SKM-1 treated with dmso at 0.1 percent for 144 hours (cell line): ENCODE results near the gene SH3PXD2B.
"Not testable (repeated sequence)": the region's sequence is repeated elsewhere in the genome, so short reads cannot be mapped to it uniquely, and the experiment has no call there.

Experiments used
- DNase-seq: peaks from one replicate; lab custom pipeline; 2025; ENCODE audit not compliant: unreplicated experiment; lab: John Stamatoyannopoulos, UW

The SH3PXD2B gene

DNA sequence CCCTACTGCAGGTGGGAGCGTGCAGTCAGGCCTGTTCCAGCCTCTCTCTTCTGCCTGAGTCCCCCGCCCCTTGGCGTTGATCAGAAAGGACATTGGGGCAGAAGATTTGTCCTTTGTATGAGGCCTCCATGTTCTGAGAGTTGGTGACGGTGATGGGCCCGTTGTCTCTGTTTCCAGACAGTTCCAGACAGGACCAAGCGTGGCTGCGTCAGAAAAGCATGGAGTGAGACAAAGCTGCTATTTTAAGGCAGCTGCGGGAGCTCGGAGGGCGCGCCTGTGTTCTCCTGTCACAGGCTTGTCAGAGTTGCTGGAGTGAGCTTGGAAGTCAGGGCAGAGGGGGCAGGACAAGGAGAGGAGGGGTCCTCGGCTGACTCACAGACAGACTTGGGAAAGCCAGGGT is 32.1 kb upstream of the SH3PXD2B start:
- DNase-seq = no peak

DNA sequence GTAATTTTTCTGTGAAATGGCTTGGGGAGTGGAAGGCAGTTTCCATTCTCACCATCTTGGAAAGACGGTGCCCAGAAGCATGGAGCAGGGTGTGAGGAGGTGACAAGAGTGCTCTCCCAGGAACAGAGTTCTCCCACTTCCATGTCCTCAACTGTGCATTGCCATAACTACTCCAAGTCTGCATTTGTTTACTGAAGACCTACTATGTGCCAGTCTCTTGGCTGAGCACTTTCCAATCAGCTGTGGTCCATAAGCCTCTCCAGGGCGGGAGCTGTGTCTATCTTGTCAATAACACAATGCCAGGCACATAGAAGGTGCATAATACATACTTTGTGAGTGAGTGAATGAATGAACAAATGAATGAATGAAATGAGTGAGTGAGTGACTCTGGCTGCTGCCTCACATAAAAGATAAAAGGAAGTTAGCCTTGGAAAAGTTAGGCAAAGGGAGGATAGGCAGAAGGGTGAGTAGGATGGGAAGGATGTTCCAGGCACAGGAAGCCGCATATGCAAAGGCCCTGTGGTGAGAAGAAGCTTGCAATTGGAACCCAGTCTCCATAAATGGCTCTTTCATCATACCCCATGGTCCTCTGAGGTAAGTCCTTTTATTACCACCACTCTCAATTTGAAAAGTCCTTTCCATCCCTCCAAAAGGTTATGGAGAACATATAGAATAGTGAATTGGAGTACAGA is 31.3 kb upstream of the SH3PXD2B start:
- no peak for DNase-seq

DNA sequence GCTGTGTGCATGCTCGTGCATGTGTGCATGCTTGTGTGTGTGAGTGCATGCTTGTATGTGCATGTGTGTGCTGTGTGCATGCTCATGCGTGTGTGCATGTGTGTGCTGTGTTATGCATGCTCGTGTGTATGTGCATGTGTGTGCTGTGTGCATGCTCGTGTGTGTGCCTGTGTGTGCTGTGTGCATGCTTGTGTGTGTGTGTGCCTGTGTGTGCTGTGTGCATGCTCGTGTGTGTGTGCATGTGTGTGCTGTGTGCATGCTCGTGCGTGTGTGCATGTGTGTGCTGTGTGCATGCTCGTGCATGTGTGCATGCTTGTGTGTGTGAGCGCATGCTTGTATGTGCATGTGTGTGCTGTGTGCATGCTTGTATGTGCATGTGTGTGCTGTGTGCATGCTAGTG is 30.3 kb upstream of the SH3PXD2B start:
- DNase-seq = no peak

DNA sequence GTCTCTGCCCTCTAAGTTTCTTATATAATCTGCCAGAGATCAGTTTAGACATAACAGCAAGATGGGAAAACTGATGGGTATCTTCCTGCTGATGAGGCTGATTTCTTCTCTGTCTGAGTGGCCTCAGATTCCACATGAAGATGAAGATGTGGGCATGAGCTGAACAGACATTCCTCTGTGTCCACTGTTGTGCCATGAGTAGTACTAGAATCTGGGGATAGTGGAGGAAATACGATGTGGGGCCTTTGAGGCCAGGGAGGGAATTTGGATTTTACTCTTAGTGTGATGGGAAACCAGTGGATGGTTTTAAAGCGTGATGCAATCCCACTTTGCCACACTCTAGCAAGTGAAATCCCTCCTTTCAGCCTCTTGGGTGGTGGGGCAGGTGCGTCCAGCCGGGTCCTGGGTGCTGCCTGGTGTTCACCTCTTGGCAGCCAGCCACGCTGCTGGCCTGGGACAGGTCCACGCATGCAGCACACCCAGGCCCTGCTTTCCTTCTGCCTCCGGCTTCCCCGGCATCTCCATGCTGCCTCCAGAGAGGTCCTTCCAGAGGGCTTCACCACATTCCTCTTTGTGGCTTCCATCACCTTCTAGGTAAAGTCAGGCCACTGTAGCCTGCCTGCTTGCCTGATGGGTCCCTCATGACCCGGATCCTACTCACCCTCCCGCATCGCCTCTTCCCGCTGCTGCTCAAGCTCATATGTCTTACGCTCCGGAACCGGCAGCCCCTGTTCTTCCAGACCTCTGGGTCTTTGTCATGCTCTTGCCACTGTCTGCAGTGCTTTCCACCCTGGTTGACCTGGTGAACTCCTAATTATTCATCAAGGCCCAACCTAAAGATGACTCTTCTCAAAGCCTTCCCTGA is 28.1 kb upstream of the SH3PXD2B start:
- no peak for DNase-seq

DNA sequence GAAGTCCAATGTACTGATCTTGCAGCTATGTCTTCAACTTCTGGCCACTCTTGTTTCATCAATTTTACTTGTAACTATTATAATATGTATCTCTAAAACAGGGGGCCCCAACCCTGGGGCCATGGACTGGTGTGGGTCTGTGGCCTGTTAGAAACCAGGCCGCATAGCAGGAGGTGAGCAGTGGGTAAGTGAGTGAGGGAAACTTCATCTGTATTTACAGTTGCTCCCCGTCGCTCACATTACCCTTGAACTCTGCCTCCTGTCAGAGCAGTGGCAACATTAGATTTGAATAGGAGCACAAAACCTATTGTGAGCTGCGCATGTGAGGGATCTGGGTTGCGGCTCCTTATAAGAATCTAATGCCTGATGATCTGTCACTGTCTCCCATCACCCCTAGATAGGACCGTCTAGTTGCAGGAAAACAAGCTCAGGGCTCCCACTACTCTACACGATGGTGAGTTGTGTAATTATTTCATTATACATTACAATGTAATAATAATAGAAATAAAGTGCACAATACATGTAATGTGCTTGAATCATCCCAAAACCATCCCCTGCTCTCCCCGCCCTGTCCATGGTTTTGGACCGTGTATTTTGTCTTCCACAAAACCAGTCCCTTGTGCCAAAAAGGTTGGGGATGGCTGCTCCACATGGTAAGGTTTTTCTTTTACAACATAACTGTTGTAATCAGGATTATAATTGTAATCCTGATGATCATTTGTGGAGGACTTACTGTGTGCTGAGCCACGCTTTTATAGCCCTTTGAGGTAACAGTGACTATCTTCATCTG is 26.9 kb upstream of the SH3PXD2B start:
- no peak for DNase-seq

DNA sequence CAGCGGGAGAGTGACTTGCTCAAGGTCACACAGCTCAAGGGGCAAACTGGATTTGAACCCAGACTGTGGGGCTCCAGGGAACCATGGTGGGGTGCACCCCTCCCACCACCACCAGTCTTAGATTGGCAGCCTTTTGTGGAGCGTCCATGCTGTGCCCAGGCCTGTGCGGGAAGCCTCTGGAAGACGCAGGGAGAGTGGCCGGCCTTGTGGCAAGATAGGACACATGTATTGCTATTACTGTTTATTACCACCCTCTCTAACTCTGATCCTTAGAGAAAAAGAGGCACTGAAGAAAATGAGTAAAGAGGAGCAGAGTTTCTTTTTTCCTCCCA is 25.4 kb upstream of the SH3PXD2B start:
- DNase-seq = no peak

DNA sequence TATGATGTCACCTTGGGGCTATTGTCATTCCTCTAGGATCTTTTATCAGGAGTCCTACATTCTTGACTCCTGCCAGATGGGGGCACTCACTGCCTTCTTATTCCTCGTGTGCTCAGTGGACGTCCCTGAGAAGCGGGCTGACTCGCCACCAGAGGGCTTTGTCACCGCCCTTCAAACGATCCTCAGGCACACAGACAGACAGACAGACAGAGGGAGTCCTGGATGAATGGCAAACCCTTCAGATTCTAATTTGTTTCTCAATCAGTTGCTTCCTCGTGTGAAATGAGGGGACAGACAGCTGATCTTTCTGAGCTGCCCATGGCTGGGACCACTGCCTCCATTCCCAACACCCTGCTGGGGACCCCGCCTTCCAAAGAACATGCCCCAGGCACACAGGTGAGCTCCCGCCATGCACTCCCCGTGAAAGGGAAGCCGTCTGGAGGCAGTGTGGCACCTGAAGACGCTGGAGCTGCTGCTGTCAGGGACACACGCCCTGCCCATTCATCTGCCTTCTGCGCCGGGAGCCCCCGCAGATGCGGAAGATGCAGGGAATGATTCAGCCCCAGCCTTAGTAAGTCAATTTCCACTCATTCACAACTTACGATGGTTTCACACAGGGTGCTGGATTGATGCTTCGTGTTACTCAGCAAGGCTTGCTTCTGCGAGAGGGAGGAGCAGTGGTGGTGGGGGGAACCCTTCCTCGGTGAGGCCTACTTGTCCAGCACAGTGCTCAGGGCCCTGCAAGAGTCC is 24.9 kb upstream of the SH3PXD2B start:
- peak; percentile 85 for DNase-seq

DNA sequence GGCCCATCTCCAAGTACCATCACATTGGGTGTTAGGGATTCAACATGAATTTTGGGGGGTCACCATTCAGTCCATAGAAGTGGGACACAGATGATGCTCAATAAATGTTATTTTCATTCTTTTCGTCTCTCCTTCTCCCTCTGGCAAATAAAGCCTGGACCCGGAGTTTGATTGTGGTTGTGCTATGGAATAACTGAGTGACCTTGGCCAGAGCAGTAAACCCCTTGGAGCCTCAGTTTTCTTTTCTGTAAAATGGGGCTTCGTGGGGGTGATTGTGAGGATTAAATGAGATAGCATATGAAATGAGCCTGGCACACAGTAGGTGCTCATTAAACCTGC is 24.3 kb upstream of the SH3PXD2B start:
- DNase-seq = not testable (repeated sequence)

DNA sequence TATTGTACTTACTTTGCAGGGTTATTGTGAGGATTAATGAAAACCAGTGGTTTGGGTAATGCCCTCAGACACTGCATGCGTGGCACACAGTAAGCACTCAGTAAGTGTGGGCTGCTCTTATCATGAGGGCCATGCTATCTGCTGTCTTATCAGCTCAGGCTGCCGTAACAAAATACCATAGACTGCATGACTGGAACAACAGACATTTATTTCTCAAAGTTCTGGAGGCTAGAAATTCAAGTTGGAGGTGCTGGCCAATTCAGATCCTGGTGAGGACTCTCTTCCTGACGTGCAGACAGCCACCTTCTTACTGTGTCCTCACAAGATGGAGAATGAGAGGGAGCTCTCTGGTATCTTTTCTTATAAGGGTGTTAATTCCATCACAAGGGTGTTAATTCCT is 23.9 kb upstream of the SH3PXD2B start:
- no peak for DNase-seq

DNA sequence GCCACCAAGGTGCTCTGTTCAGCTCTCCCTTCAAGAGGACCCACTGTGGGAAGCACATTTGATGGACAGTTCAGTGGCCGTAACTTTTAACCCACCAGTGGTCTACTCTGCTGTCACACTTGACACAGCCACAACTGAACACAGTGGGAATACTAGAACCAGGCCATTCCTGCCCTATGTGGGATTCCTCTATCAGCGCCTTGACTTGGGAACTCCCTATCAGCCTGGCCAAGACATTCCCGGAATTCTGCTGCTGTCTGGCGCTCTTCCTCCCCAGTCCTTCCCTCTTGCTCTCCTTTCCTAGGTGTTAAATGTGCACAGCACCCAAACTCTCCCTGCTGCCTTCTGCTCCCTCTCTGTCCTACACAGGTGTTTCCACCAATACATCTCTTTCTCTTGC is 23.1 kb upstream of the SH3PXD2B start:
- no peak for DNase-seq

DNA sequence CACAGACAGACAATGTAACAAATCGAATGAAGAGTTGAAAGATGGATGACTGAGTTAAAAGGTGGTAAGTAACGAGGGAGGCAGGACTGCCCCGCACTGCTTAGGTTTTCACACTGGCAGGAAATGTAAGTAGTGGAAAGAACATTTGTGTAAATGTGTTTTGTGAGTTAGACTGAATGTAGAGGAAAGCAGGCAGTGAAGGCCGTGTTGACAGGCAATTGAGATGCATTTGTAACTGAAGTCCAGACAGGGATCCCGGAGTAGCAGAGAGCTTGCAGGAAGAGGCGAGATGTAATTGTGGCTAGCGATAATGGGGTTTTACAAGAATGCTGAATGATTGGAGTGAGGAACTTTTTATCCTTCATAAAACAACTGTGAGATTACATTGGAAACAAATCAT is 20.0 kb upstream of the SH3PXD2B start:
- DNase-seq = no peak

DNA sequence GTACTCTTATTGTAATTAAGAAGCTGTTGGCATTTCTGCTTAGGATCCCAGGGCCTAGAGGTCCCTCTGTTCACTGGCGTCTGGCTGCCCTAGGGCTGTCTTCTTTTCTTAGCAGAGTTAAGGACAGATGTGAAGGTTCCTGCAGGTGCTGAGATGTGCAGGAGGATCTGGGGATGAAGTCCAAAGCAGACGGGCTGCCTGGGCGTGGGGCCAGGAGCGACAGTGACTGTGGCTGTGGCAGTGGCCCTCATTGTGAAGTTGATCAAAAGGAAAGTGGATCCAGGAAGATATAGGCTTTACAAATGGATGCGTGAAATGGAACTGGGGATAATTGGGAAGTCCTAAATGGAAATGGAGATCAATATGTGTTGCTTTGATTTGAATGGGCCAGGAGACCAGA is 19.1 kb upstream of the SH3PXD2B start:
- DNase-seq = no peak

DNA sequence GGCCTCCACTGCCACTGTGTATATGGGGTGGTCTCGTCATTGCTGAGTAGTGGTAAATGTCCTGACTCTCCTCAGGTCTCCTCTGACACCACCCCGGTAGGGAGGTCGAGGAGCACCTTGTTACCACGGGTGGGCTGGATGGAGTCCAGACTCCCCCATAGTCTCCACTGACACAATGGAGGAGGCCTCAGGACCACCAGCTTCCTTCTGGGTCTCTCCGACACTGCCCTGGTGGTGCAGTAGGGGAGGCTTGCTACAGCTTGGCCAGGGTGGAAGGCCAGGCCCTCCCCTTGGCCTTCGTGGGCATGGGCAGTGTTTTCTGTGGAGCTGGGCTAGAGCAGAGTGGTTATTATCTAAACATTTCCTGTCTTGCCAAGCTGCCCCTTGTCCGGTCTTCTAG is 15.4 kb upstream of the SH3PXD2B start:
- DNase-seq = no peak

DNA sequence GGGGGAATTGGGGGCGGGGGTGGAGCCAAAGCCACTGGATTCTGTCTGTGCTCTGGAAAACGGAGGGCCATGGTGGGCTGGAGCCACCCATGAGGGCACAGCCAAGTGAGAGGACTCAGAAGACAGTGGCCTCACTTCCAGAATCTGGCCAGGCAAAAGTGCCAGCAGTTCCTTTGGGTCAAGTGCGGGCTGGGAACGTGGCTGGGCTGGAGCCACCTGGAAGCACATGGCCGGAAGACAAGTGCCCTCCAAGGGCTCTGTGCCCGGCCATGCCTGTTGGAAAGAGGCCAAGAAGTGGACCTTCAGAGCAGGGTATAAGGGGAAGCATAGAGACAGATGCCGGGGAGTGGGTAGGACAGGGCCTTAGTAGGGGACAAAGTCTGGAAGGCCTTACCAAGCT is 11.7 kb upstream of the SH3PXD2B start:
- DNase-seq = no peak

DNA sequence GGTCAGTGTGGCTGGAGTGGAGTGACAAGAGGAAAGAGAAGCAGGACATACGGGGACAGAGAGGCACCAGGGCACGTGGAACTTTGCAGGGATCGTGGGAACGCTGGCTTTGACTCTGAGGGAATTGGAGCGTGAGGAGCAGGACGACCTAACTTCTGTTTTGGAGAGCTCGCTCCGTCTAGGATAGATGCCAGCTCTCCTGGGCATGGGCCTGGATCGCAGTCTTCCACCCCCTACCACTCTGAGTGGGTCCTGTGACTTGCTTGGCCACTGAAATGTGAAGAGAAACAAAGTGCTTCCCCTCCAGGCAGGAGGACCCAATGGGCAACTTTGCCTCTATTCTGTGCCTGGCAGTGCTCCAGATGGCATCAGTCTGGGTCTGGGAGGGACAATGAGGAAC is 8.7 kb upstream of the SH3PXD2B start:
- DNase-seq = no peak

DNA sequence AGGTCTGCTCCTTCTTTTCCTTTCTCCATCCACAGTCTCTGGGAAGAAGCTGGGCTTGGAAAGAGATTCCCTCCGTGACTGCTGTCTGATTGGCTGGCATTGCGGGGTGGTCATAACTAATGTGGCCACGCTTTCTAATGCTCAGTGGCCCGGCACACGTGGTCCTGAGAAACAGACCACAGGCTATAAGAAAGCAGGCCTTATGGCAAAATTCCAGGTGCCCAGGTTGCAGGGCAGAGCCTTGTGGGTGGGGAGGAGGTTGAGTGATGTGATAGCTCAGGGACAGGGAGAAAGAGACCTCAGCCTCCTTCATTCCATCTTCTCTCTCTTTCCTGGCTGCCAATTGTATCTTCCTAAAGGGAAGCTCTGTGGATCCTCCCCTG is 5.4 kb upstream of the SH3PXD2B start:
- DNase-seq = no peak

DNA sequence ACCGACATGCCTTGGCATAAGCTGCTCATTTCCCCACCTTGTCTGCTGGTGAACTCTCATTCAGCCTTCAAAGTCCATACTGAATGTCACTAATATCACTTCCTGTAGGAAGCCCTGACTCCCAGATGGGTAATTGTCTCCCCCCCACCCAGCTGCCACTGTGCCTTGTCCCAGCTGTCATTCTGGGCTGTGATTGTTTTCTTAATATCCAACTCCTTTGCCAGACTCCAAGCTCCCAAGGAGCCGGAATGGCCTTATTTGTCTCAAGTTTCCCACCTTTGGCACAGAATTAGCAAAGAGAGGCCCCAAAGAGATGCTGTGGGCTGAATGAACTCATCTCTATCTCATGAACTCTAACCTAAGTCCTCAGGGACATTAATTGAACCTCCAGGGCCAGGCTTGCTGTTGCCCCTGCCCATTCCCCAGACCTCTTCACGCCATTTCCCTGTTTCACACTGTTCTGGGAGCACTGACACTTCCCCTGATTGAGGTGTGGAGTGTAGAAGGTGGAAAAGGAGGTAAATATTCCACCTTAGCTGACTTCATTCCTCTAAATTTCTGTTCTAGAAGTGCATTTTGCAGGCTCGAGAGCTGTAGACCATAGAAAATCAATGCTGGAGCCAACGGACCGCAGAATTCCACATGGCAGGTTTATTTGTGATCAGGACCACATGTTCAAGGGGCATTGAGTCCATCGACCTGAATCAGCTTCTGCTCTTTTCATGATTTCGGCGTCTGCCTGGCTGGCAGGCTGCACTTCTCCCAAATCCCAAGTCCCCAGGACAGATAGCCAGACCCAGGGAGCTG is 4.9 kb upstream of the SH3PXD2B start:
- DNase-seq = no peak

DNA sequence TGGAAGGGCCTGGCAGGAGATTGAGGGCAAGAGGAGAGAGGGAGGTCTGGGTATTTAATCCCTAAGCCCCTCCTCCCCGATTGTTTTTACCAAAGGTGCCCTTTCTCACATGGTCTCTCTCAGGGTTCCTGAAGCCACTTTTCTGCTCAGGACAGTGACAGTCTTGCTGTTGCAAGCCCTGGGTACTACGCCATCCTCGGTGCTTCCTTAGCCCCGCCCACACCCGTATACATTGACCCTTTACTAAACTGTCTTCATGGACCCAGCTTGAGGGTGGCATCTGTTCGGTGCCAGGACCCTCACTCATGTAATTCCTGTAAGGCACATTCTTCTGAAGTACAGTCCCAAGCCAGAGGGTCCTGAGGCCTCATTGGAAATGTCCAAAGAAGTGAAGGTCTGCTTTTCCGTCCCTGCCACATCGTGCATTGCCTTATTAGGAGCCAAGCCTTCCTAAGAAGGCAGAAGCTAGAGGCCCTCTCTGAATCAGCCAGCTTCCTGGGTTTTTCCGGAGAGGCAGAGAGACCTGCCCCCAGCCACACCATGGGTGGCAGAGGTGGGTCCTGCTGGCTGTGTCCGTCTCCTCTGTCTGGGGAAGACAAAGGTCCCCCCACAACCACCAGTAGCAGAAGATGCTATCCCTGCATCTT is 1.9 kb upstream of the SH3PXD2B start:
- no peak for DNase-seq

DNA sequence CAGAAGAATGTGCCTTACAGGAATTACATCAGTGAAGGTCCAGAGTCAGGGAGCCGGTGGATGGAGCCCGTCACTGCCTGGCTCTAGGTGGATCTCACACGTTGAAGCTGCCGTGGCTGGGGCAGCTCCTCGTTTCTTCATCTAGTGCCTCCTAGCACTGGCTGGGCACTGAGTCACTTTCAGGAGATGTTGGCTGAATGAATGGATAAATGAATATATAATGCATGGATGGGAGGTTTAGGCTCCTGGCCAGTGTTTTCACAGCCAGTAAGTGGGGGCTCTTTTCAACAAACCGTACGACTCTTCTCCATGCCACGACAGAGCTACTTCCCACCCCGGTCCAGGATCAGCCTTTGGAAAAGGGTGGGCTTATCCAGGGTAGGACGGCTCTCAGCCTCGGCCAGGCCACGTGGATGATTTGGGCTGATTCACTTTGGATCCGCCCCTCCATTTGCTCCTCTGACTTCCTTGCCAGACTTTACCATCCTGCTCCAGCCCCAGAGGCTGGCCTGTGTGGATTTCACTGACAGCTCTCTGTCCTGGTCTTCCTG is 1.3 kb upstream of the SH3PXD2B start:
- DNase-seq = no peak

DNA sequence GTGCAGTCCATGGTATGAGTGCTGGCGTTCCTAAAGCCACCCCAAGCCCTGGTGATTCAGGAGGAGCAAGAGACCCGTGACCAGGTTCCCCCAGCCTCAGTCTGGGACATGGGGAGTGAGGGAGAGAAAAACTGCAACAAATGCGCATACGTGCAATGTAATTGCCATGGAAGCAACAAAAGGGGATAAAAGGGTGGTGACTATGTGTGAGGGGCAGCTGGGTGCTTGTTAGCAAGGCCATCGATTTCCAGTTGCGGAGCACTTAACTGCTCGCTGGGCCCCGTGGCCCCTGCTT is 709 bp upstream of the SH3PXD2B start:
- DNase-seq = no peak
